Adrenal gland (tissue), 12 donors: Measurements from ENCODE around the gene PLA2G4E. TPM values are rescaled to one million over a fixed set of nuclear protein-coding genes. Genes with fewer than 3 reads are reported as not detected.

Experiments used
- DNase-seq, 7 donors: peaks; one replicate each; pipeline ENCODE4 v3.0.0-alpha.2; 2019 to 2020
- H3K27ac ChIP-seq, 5 donors: fragments of 200-600 bp; sonication (generic) in 4 of 5; 1 replicate in 3 of 5; 2 replicates in 2 of 5; pipeline versions ENCODE4 v1.5.1 to v1.8.0; 2016 to 2020; ENCODE audit warnings: mild to moderate bottlenecking in 1 of 5
- H3K27me3 ChIP-seq: fragments of 200-600 bp; 2 replicates; pipeline ENCODE4 v1.8.0; 2021
- H3K36me3 ChIP-seq, 2 donors: fragments of 200-600 bp; replicated peaks in 1 of 2; 1 replicate in 1 of 2; 2 replicates in 1 of 2; pipeline versions ENCODE4 v1.5.1 to v1.8.0; 2018 to 2022
- H3K4me1 ChIP-seq, 2 donors: fragments of 200-600 bp; replicated peaks in 1 of 2; 1 replicate in 1 of 2; 2 replicates in 1 of 2; pipeline versions ENCODE4 v1.5.1 to v1.8.0; 2018 to 2021
- H3K4me3 ChIP-seq, 4 donors: fragments of 200-600 bp; sonication (generic) in 3 of 4; one replicate each; pipeline ENCODE4 v1.5.1; 2016 to 2018
- H3K9me3 ChIP-seq, 3 donors: fragments of 200-600 bp; sonication (generic) in 1 of 3; replicated peaks in 1 of 3; 1 replicate in 2 of 3; 2 replicates in 1 of 3; pipeline versions ENCODE4 v1.5.1 to v1.8.0; 2016 to 2021
- POLR2A ChIP-seq, 2 donors: fragments of 450-650 bp; IDR thresholded peaks; one replicate each; pipeline ENCODE4 v1.6.1; 2017; ENCODE audit warnings: antibody characterized with exemption in 2 of 2, mild to moderate bottlenecking in 2 of 2, moderate library complexity in 1 of 2
- WGBS, 4 donors: extraction: QIAGEN DNeasy Blood & Tissue Kit in 2 of 4; methylation state at CpG; one replicate each; pipeline versions ENCODE4 v1.1.5 to v1.1.7; 2013 to 2017; 5-methylcytosine and 5-hydroxymethylcytosine counted together
- intact Hi-C, 2 donors: fragments of 100-400 bp; cut with DNase I; formaldehyde crosslinking; loops; one replicate each; pipeline versions ENCODE4 v1.14.1 to v1.15.0; 2022 to 2023
- polyA plus RNA-seq, 3 donors: library from polyadenylated mRNA; stranded (reverse); fragments of 200-250 nt in 2 of 3; fragments of 350-450 nt in 1 of 3; fragmentation: Illumina TruSeq in 1 of 3; extraction: RNeasy Lipid Tissue Mini Kit (QIAGEN cat#74804) in 1 of 3; gene quantifications; one replicate each; pipeline ENCODE4 v1.2.3, GENCODE V29; 2013 to 2014
- total RNA-seq, 9 donors: library from RNA; depleted of rRNA in 4 of 9; stranded (reverse); fragments of >200 nt in 4 of 9; fragments of 120-200 nt in 1 of 9; fragmentation: NEBNext Ultra II Directional in 1 of 9; extraction: Animal tissue kit (Norgen Biotek cat#: 25700) in 1 of 9; gene quantifications; one replicate each; pipeline versions ENCODE4 v1.1.0 to v1.2.4, GENCODE V29; 2013 to 2023
- TF ChIP-seq, protein P1 (sequence below), 6 experiments: fragments of 450-650 bp in 4 of 6; fragments of 200-600 bp in 2 of 6; sonication (generic) in 1 of 6; IDR thresholded peaks; 1 replicate in 5 of 6; 2 replicates in 1 of 6; pipeline versions ENCODE4 v1.5.1 to v1.8.0; 2016 to 2021; ENCODE audit warnings: antibody characterized with exemption in 6 of 6, mild to moderate bottlenecking in 2 of 6, moderate library complexity in 1 of 6
- donor health status: healthy with polysubstance abuse.
- donor health status: Bipolar disorder and iron deficiency.
- donor health status: DM: yes; HTN: yes; CAD: no.
- donor health status: DM: no; HTN: no; CAD: no.
- donor health status: DM: no; HTN: no; CAD: no.
- donor health status: DM: yes; HTN: yes; CAD: no.

PLA2G4E gene
- total and polyA plus RNA-seq, 12 donors: 0.03 to 1.1 (median 0.23) TPM; not detected in 8

DNA sequence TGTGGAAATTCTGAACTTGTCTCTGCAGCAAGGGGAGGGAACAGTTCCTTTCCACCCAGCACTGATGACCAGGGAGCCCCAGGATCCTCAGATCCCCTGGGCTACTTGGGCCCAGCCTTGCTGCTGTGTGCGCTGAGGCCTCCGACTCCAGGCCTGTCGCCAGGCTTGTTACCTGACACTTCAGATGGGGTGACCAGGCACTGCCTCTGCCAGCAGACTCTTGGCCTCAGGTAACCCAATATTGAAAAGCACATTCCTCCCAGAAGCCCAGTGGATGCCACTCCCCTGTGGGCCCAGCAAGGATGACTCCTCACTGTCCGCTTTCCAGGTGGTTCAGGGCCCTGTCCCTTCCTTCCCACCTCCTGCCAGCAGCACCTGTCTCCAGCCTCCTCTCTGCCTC, 3.5 kb upstream of the PLA2G4E start:
- WGBS, 4 donors: 73 to 100% (median 93%) methylated on average over 1 to 4 of the region's 4 CpGs
- TF ChIP-seq POLR2A (IDR thresholded peaks at IDR 0.05): no peak
- TF ChIP-seq, protein P1, sequence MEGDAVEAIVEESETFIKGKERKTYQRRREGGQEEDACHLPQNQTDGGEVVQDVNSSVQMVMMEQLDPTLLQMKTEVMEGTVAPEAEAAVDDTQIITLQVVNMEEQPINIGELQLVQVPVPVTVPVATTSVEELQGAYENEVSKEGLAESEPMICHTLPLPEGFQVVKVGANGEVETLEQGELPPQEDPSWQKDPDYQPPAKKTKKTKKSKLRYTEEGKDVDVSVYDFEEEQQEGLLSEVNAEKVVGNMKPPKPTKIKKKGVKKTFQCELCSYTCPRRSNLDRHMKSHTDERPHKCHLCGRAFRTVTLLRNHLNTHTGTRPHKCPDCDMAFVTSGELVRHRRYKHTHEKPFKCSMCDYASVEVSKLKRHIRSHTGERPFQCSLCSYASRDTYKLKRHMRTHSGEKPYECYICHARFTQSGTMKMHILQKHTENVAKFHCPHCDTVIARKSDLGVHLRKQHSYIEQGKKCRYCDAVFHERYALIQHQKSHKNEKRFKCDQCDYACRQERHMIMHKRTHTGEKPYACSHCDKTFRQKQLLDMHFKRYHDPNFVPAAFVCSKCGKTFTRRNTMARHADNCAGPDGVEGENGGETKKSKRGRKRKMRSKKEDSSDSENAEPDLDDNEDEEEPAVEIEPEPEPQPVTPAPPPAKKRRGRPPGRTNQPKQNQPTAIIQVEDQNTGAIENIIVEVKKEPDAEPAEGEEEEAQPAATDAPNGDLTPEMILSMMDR (IDR thresholded peaks at IDR 0.05): no peak
- Histone ChIP-seq H3K27me3 (no peaks in the 10 kb centered on the region), H3K36me3 (no peaks in the 10 kb centered on the region), H3K4me1 (no peaks in the 10 kb centered on the region), H3K9me3 (no peaks in the 10 kb centered on the region), H3K4me3 (no peak overlapping the region), H3K27ac (no peak overlapping the region)
- no peak for DNase-seq
- intact Hi-C loops: no loop called here

DNA sequence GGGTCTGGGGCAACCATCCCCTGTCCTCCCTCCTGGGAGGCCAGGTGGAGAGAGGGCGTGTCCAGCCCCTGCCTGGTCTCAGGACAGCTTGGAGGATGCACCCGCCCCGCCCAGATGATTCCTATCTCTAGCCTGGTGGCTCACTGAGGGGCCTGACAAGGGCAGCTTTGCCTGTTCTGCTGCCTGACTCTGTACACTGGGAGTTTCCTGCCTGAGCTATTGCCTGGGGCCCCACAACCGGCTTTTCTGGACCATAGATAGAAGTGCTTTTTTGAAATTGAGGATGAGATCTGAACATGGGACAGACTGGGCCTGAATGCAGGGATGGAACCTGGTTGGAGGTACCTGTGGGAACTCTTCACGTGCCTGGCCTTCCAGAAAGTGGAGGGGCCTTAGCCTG, 751 bp upstream of the PLA2G4E start:
- no peak overlapping the region for H3K4me3 ChIP-seq
- no peak overlapping the region for H3K27ac ChIP-seq
- intact Hi-C loops: no loop called here
- no peaks in the 10 kb centered on the region for H3K27me3 ChIP-seq
- H3K9me3 ChIP-seq: no peaks in the 10 kb centered on the region
- 80 to 96% (median 90%) methylated on average over 2 to 5 of the region's 5 CpGs for WGBS, 4 donors
- H3K36me3 ChIP-seq: no peaks in the 10 kb centered on the region
- no peak for DNase-seq
- TF ChIP-seq, protein P1 (IDR thresholded peaks at IDR 0.05): no peak
- no peak for TF ChIP-seq POLR2A (IDR thresholded peaks at IDR 0.05)
- no peaks in the 10 kb centered on the region for H3K4me1 ChIP-seq

DNA sequence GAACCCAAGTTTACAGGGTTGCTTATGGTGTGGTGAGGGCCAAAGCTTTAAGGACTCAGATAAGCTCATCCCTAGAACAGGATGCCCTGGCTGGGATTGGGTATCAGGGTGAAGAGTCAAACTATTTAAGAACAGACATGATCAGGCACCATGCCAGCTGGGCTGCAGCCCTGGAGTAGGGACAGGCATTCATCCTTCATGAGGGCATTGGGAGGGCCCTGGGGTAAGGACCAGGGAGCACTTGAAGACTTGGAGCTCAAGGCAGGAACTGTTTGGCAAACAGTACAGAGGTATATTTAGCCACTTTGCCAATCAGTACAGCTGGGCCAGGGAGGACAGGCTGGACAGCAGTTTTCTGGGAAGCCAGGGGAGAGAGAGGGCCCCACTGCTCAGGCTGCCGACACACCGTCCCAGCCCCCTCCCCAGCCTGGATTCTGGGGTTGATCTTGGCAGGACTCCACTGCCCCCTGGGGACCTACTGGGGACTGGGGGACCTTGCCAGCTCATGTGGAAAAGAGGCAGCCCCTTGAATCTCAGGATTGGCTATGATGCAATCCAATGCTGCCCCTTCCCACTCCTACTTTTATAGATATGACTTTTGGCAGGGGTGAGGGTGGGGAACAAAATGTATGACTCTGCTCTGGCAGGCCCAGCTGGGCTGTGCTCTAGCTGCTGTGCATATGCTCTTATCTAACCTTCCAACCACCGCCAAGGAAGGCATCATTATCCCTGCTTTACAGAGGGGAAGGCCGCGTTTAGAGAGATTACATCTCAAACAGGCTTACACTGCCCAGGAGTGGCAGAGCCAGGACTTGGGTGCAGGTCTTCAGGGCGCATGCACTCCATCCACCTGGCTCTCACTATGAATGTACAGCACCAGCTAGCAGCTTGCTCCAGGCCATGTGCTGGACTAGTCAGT, 2.3 kb downstream of the PLA2G4E start:
- DNase-seq: no peak
- 60 to 88% (median 70%) methylated on average over 2 to 6 of the region's 6 CpGs for WGBS, 4 donors
- intact Hi-C loops: no loop called here
- Histone ChIP-seq H3K27ac (no peak overlapping the region), H3K36me3 (no peaks in the 10 kb centered on the region), H3K27me3 (no peaks in the 10 kb centered on the region), H3K4me1 (no peaks in the 10 kb centered on the region), H3K4me3 (no peak overlapping the region), H3K9me3 (no peaks in the 10 kb centered on the region)
- TF ChIP-seq POLR2A (IDR thresholded peaks at IDR 0.05): no peak
- TF ChIP-seq, protein P1 (IDR thresholded peaks at IDR 0.05): no peak

DNA sequence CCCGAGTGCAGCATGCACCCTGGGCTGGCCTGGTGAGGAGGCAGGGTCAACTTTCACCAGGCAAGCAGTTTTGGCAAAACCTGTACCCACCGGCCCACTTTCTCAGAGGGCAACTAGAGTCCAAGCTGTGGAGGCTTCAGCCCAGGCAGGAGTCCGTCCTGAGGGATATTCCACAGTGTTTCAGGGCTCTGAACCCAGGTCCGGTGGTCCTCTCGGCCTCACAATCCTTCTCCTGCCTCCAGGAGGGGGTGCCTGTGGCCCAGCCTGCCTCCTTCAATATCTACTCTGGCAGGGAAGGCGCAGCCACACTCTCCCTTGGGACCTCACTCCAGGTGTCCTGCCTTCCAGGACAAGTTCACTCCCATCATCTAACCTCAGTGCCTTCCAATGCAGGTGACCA, 3.9 kb downstream of the PLA2G4E start:
- intact Hi-C loops: no loop called here
- H3K36me3 ChIP-seq: no peaks in the 10 kb centered on the region
- no peak for DNase-seq
- WGBS, 4 donors: 81 to 100% (median 87%) methylated on average over 1 to 6 of the region's 6 CpGs
- no peak for TF ChIP-seq POLR2A (IDR thresholded peaks at IDR 0.05)
- TF ChIP-seq, protein P1 (IDR thresholded peaks at IDR 0.05): no peak
- H3K4me3 ChIP-seq: no peak overlapping the region
- no peaks in the 10 kb centered on the region for H3K4me1 ChIP-seq
- no peaks in the 10 kb centered on the region for H3K9me3 ChIP-seq
- H3K27me3 ChIP-seq: no peaks in the 10 kb centered on the region
- no peak overlapping the region for H3K27ac ChIP-seq
